GM10266 (cell line): ENCODE measurements around the gene TEX9.
"Not testable (repeated sequence)": the region's sequence is repeated elsewhere in the genome, so short reads cannot be mapped to it uniquely, and the experiment has no call there.

Experiments used
- DNase-seq: peaks from one replicate; pipeline ENCODE4 v3.0.0; 2012; ENCODE audit errors: extremely low spot score
- TF ChIP-seq, protein P1 (sequence below): IDR thresholded peaks from 2 replicates; pipeline ENCODE4 v1.5.1; 2012; ENCODE audit warnings: mild to moderate bottlenecking, low read depth; ENCODE audit not compliant: control insufficient read depth, insufficient read depth; ENCODE audit errors: missing control alignments

Gene TEX9

DNA sequence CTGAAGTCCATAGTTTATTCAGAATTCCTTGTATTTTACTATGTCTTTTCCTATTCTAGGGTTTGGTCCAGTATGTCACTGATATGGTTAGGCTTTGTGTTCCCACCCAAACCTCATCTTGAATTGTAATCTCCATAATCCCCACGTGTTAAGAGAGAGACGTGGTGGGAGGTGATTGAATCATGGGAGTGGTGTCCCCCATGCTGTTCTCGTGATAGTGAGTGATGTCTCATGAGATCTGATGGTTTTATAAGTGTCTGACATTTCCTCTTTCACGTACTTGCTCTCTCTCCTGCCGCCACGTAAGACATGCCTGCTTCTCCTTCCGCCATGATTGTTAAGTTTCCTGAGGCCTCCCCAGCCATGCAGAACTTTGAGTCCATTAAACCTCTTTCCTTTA is 6.6 kb upstream of the TEX9 start:
- TF ChIP-seq, protein P1, sequence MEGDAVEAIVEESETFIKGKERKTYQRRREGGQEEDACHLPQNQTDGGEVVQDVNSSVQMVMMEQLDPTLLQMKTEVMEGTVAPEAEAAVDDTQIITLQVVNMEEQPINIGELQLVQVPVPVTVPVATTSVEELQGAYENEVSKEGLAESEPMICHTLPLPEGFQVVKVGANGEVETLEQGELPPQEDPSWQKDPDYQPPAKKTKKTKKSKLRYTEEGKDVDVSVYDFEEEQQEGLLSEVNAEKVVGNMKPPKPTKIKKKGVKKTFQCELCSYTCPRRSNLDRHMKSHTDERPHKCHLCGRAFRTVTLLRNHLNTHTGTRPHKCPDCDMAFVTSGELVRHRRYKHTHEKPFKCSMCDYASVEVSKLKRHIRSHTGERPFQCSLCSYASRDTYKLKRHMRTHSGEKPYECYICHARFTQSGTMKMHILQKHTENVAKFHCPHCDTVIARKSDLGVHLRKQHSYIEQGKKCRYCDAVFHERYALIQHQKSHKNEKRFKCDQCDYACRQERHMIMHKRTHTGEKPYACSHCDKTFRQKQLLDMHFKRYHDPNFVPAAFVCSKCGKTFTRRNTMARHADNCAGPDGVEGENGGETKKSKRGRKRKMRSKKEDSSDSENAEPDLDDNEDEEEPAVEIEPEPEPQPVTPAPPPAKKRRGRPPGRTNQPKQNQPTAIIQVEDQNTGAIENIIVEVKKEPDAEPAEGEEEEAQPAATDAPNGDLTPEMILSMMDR: no peak
- DNase-seq: no peak

GRCh38 chr15:56361987-56362386 is 3.2 kb upstream of the TEX9 start:
- DNase-seq: no peak
- TF ChIP-seq, protein P1: no peak

DNA sequence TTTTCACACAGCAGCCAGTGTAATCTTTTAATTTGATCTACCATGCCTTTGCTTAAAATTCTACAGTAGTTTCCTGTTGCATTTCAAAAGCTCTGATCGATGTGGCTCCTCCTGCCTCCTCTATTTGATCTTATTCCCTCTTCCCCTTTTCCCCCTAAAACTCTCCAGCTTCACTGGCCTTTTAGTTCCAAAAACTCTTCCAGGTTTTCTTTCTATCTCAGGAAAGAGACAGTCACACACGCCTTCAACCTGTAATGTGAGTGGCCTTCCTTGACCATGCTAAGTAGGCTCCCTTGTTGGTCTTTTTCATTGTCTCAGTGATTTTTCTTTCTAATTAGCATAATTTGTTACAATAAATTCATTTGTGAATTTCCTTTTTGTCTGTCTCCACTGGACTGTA is 985 bp downstream of the TEX9 start:
- DNase-seq: no peak
- TF ChIP-seq, protein P1: no peak

DNA sequence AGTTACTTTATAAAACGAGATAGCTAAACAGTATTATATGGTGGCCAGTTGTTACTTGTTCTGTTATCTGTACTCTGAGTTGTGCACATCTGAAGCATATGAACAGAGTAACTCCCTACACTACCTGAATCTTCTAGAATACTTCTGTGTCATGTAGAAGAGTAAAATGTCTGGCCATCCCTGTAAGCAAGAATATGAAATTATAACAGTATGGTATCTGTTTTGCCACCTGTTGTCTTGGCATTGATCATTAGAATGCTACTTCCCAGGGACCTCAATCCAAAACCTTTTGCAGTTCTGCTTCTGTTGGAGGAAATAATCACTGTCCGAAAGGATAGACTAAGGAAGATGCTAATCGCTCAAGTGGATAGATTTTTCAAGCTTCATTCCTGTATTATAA is 1.9 kb downstream of the TEX9 start:
- TF ChIP-seq, protein P1: no peak
- no peak for DNase-seq

DNA sequence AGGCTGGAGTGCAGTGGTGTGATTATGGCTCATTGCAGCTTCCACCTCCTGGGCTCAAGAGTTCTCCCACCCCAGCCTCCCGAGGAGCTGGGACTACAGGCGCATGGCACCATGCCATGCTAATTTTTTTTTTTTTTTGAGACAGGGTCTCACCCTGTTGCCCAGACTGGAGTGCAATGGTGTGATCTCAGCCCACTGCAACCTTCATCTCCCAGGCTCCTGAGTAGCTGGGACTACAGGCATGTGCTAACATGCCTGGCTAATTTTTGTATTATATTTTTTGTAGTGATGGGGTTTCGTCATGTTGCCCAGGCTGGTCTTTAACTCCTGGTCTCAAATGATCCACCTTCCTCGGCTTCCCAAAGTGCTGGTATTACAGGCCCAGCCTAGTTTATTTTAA is 4.0 kb downstream of the TEX9 start:
- TF ChIP-seq, protein P1: no peak
- DNase-seq: no peak

DNA sequence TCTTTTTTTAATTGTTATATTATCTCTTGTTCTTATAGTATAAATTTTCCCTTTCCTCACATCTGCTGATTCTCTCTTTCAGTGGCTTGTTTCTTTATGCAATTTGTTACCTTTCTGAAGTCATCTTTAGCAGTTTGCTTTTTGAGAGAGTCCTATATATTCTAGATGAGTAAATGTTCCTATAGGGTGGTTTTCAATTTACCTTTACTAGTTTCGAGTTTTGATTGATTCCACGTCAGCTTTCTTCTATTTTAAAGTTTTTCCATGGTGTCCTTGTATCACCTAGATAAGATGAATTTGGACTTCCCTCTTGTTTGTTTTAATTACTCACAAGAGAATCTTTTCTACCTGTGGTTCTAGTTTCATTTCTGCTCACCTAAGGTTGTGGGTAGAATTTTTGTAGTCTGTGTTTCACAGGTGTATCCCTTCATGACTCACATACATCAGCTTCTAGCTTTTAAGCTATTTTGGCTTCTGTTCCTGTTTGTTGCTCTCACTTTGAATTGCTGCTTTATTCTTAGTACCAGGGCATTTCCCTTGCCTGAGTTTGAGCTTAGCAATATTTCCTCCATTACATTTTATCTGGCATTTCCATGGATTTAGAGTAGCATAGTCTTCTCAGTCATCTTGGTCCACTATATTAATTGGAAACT is 6.4 kb downstream of the TEX9 start:
- TF ChIP-seq, protein P1: no peak
- peak; percentile 33 for DNase-seq

GRCh38 chr15:56374693-56375092 is 9.5 kb downstream of the TEX9 start:
- DNase-seq: not testable (repeated sequence)

DNA sequence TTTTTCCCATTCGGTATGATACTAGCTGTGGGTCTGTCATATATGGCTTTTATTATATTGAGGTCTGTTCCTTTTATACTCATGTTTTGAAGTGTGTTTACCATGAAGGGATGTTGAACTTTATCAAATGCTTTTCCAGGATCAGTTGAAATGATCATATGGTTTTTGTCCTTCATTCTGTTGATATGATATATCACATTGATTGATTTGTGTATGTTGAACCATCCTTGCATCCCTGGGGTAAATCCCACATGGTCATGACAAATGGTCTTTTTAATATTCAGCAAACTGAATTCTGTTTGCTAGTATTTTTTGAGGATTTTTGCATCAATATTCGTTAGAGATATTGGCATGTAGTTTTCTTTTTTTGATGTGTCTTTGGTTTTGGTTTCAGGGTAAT is 12.6 kb downstream of the TEX9 start:
- not testable (repeated sequence) for DNase-seq
